Skeletal muscle tissue (tissue), 4 donors: Measurements from ENCODE around the gene PPARA. TPM values are rescaled to one million over a fixed set of nuclear protein-coding genes. Genes with fewer than 3 reads are reported as not detected.
A peak's percentile ranks its signal among the peaks of the same experiment; 100 is the strongest.

Experiments
- H3K27ac ChIP-seq: one replicate; pipeline ENCODE4 v1.7.0; 2013; ENCODE audit warnings: mild to moderate bottlenecking, low read depth, low read length, inconsistent platforms
- H3K27me3 ChIP-seq, 3 donors: one replicate each; pipeline ENCODE4 v1.7.0; 2013; ENCODE audit warnings: low read length in 3 of 3; ENCODE audit not compliant: control insufficient read depth in 3 of 3, insufficient read depth in 3 of 3
- H3K36me3 ChIP-seq, 3 donors: one replicate each; pipeline ENCODE4 v1.7.0; 2013; ENCODE audit warnings: low read length in 3 of 3; ENCODE audit not compliant: control insufficient read depth in 3 of 3, insufficient read depth in 3 of 3
- H3K4me1 ChIP-seq, 3 donors: one replicate each; pipeline ENCODE4 v1.7.0; 2013; ENCODE audit warnings: low read length in 3 of 3, mild to moderate bottlenecking in 3 of 3; ENCODE audit not compliant: control insufficient read depth in 3 of 3, insufficient read depth in 3 of 3
- H3K4me3 ChIP-seq, 3 donors: one replicate each; pipeline ENCODE4 v1.7.0; 2013; ENCODE audit warnings: low read length in 3 of 3
- H3K9ac ChIP-seq, 3 donors: one replicate each; pipeline ENCODE4 v1.7.0; 2013; ENCODE audit warnings: low read length in 3 of 3, mild to moderate bottlenecking in 3 of 3, moderate library complexity in 2 of 3, low read depth in 1 of 3
- H3K9me3 ChIP-seq, 3 donors: one replicate each; pipeline ENCODE4 v1.7.0; 2013; ENCODE audit warnings: low read length in 3 of 3; ENCODE audit not compliant: control insufficient read depth in 3 of 3
- total RNA-seq: library from RNA; depleted of rRNA; stranded (reverse); fragments of >200 nt; gene quantifications from one replicate; pipeline ENCODE4 v1.2.3, GENCODE V29; 2014
- donor health status: Osteomylitis.

PPARA gene
- total RNA-seq, 1 donor from 2014 or later, result 18.8 TPM

GRCh38 chr22:46220921-46221320, 70.6 kb downstream of the PPARA start:
- H3K27ac ChIP-seq, result no peak overlapping the region
- no peak overlapping the region for H3K4me3 ChIP-seq
- H3K9me3 ChIP-seq, result no peaks in the 10 kb centered on the region
- peaks cover 43 to 52% (median 48%) of the 10 kb centered on the region in 3 donors for H3K36me3 ChIP-seq
- no peak overlapping the region for H3K9ac ChIP-seq
- H3K4me1 ChIP-seq, result no peaks in the 10 kb centered on the region
- no peaks in the 10 kb centered on the region for H3K27me3 ChIP-seq

GRCh38 chr22:46224044-46224897, 73.9 kb downstream of the PPARA start:
- Histone ChIP-seq H3K9me3 (no peaks in the 10 kb centered on the region), H3K4me3 (no peak overlapping the region), H3K9ac (no peak overlapping the region), H3K4me1 (no peaks in the 10 kb centered on the region), H3K27ac (no peak overlapping the region), H3K27me3 (no peaks in the 10 kb centered on the region), H3K36me3 (peaks cover 26 to 44% (median 33%) of the 10 kb centered on the region in 3 donors)

- H3K4me3 ChIP-seq, result no peak overlapping the region
- H3K36me3 ChIP-seq, result peaks cover 20 to 38% (median 26%) of the 10 kb centered on the region in 3 donors
- no peaks in the 10 kb centered on the region for H3K4me1 ChIP-seq
- no peak overlapping the region for H3K27ac ChIP-seq
- H3K27me3 ChIP-seq, result no peaks in the 10 kb centered on the region
- no peaks in the 10 kb centered on the region for H3K9me3 ChIP-seq
- no peak overlapping the region for H3K9ac ChIP-seq
These were observed 74.6 kb downstream of the PPARA start for GRCh38 chr22:46224898-46225290.

- Histone ChIP-seq H3K36me3 (peaks cover 13 to 32% (median 22%) of the 10 kb centered on the region in 3 donors), H3K27ac (no peak overlapping the region)
These were observed 75.3 kb downstream of the PPARA start for GRCh38 chr22:46225631-46226030.

GRCh38 chr22:46226577-46226976, 76.3 kb downstream of the PPARA start:
- H3K9ac ChIP-seq, result no peak overlapping the region
- peaks cover 0 to 4% (median 0%) of the 10 kb centered on the region in 3 donors for H3K4me1 ChIP-seq
- no peak overlapping the region for H3K27ac ChIP-seq
- no peak overlapping the region for H3K4me3 ChIP-seq
- H3K9me3 ChIP-seq, result no peaks in the 10 kb centered on the region
- H3K27me3 ChIP-seq, result no peaks in the 10 kb centered on the region
- H3K36me3 ChIP-seq, result peaks cover 8 to 25% (median 19%) of the 10 kb centered on the region in 3 donors

More at GRCh38 chr22:46225631-46226030, 75.3 kb downstream of the PPARA start:
- Histone ChIP-seq H3K4me3 (peak overlapping the region in 1 of 3 donors; percentile 6), H3K27me3 (no peaks in the 10 kb centered on the region), H3K4me1 (peaks cover 0 to 4% (median 0%) of the 10 kb centered on the region in 3 donors), H3K9ac (no peak overlapping the region), H3K9me3 (no peaks in the 10 kb centered on the region)

- Histone ChIP-seq H3K9me3 (no peaks in the 10 kb centered on the region), H3K36me3 (peaks cover 14 to 18% (median 16%) of the 10 kb centered on the region in 3 donors), H3K9ac (no peak overlapping the region), H3K4me3 (no peak overlapping the region), H3K4me1 (peaks cover 8 to 11% (median 10%) of the 10 kb centered on the region in 3 donors), H3K27ac (no peak overlapping the region), H3K27me3 (no peaks in the 10 kb centered on the region)
These were observed 79.4 kb downstream of the PPARA start for GRCh38 chr22:46229701-46230100.

GRCh38 chr22:46230262-46230901, 80.1 kb downstream of the PPARA start:
- Histone ChIP-seq H3K9me3 (no peaks in the 10 kb centered on the region), H3K36me3 (peaks cover 16 to 22% (median 17%) of the 10 kb centered on the region in 3 donors), H3K4me3 (no peak overlapping the region), H3K4me1 (peaks cover 8 to 11% (median 10%) of the 10 kb centered on the region in 3 donors), H3K27me3 (no peaks in the 10 kb centered on the region), H3K9ac (no peak overlapping the region), H3K27ac (no peak overlapping the region)

- peaks cover 10 to 22% (median 21%) of the 10 kb centered on the region in 3 donors for H3K4me1 ChIP-seq
- H3K4me3 ChIP-seq, result no peak overlapping the region
- peak overlapping the region; percentile 48 for H3K27ac ChIP-seq
- H3K9me3 ChIP-seq, result no peaks in the 10 kb centered on the region
- H3K27me3 ChIP-seq, result no peaks in the 10 kb centered on the region
- peaks cover 13 to 23% (median 13%) of the 10 kb centered on the region in 3 donors for H3K36me3 ChIP-seq
- peak overlapping the region in 1 of 3 donors; percentile 71 for H3K9ac ChIP-seq
These were observed 82.9 kb downstream of the PPARA start for GRCh38 chr22:46233231-46233630.

- Histone ChIP-seq H3K4me1 (peaks cover 14 to 36% (median 32%) of the 10 kb centered on the region in 3 donors), H3K27ac (no peak overlapping the region), H3K9me3 (no peaks in the 10 kb centered on the region), H3K4me3 (no peak overlapping the region), H3K36me3 (peaks cover 13 to 29% (median 16%) of the 10 kb centered on the region in 3 donors), H3K9ac (no peak overlapping the region), H3K27me3 (no peaks in the 10 kb centered on the region)
These were observed 84.6 kb downstream of the PPARA start for GRCh38 chr22:46234969-46235368.
